ENCODE results near the gene TTC23. TPM values are rescaled to one million over a fixed set of nuclear protein-coding genes. Genes with fewer than 3 reads are reported as not detected.

TTC23 gene
- total RNA-seq, 2 donors from 2014 or later = 14.1 to 19.3 TPM

DNA sequence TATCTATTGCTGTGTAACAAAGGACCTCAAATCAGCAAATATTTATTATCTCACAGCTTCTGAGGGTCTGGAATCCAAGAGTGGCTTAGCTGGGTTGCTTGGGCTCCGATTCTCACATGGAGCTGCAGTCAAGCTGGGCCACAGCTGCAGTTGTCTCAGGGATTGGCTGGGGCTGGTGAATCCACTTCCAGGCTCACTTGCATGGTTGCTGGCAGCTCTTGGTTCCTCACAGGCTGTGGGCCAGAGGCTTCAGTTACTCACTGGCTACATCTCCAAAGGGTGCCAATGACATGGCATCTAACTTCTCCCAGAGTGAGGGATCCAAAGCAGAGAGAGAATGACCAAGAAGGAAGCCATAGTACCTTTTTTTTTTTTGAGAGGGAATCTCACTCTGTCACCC is 158.4 kb downstream of the TTC23 start:
- H3K4me1 ChIP-seq = no peaks in the 10 kb centered on the region
- H3K36me3 ChIP-seq = no peaks in the 10 kb centered on the region
- no peak overlapping the region for H3K9ac ChIP-seq (ENCODE audit: low read depth in 2 of 2, low read length in 2 of 2)
- no peaks in the 10 kb centered on the region for H3K27me3 ChIP-seq
- TF ChIP-seq, protein P1, sequence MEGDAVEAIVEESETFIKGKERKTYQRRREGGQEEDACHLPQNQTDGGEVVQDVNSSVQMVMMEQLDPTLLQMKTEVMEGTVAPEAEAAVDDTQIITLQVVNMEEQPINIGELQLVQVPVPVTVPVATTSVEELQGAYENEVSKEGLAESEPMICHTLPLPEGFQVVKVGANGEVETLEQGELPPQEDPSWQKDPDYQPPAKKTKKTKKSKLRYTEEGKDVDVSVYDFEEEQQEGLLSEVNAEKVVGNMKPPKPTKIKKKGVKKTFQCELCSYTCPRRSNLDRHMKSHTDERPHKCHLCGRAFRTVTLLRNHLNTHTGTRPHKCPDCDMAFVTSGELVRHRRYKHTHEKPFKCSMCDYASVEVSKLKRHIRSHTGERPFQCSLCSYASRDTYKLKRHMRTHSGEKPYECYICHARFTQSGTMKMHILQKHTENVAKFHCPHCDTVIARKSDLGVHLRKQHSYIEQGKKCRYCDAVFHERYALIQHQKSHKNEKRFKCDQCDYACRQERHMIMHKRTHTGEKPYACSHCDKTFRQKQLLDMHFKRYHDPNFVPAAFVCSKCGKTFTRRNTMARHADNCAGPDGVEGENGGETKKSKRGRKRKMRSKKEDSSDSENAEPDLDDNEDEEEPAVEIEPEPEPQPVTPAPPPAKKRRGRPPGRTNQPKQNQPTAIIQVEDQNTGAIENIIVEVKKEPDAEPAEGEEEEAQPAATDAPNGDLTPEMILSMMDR (IDR thresholded peaks at IDR 0.05) = no peak
- no peak overlapping the region for H3K4me3 ChIP-seq
- no peak overlapping the region for H3K27ac ChIP-seq
- DNase-seq = no peak
- intact Hi-C loops (cut with DNase I) = no loop called here
- no peaks in the 10 kb centered on the region for H3K9me3 ChIP-seq

DNA sequence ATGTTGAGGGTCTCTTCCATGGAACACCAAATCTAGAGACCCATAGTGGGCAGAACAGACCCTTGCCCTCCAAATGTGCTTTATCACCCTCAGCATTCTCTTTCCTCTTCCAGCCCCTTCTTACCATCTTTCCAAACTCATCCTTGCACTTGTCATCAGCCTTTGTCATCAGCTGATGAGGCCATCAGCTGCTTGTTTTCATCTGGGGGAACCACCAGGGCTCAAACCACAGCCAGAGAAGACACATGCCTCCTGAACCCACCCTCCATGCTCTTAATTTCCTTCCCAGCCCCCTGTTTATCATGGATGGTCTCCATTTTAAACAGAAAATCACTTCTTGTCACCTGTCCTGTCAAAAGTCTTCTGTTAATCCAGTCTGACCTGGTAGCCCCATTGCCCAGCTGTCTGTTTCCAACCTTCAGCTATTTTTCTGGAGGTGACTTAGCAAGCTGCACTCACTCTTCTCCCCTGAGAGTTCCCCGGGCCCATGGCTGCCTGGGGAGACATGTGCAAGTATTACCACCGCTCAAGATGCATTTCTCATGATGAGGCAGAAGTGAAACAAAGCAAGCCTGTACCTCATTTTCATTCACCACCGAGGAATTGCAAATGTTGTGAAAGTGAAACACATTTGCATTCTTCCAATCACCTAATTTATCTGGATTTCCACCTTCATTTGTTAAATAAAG is 159.2 kb downstream of the TTC23 start:
- Histone ChIP-seq H3K27ac (no peak overlapping the region), H3K4me3 (no peak overlapping the region), H3K9ac (ENCODE audit: low read depth in 2 of 2, low read length in 2 of 2) (no peak overlapping the region), H3K36me3 (no peaks in the 10 kb centered on the region), H3K9me3 (no peaks in the 10 kb centered on the region), H3K27me3 (no peaks in the 10 kb centered on the region), H3K4me1 (no peaks in the 10 kb centered on the region)
- TF ChIP-seq, protein P1 (IDR thresholded peaks at IDR 0.05) = no peak
- intact Hi-C loops (cut with DNase I) = no loop called here
- no peak for DNase-seq

DNA sequence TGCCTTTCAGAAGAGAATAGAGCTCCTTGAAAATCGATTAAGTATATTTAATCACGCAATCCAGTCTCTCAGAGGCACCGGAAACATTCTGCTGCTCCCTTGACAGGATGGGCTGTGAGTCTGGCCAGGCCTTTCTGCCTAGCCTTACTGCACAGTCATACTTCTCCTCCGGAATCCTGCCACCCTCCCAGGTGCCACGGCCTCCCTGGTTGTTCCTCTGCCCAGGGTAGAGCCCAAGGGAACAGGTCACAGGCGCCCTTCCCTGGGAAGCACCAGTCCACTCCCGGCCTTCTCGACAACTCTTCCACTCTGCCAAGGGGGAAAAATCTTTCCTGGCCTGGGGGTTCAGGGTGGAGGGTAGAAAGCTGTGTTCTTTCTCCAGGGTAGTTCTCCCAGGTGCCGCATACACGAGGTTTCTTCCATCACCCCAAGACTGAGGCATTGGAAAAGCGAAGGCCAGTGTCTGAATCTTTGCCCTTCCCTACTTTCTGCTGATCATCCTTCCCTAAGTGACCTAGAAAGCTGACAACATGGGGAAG is 161.9 kb downstream of the TTC23 start:
- TF ChIP-seq, protein P1 (IDR thresholded peaks at IDR 0.05) = no peak
- Histone ChIP-seq H3K4me3 (no peak overlapping the region), H3K9ac (ENCODE audit: low read depth in 2 of 2, low read length in 2 of 2) (no peak overlapping the region), H3K36me3 (no peaks in the 10 kb centered on the region), H3K9me3 (no peaks in the 10 kb centered on the region), H3K4me1 (no peaks in the 10 kb centered on the region), H3K27ac (no peak overlapping the region), H3K27me3 (no peaks in the 10 kb centered on the region)
- intact Hi-C loops (cut with DNase I) = no loop called here
- DNase-seq = no peak

DNA sequence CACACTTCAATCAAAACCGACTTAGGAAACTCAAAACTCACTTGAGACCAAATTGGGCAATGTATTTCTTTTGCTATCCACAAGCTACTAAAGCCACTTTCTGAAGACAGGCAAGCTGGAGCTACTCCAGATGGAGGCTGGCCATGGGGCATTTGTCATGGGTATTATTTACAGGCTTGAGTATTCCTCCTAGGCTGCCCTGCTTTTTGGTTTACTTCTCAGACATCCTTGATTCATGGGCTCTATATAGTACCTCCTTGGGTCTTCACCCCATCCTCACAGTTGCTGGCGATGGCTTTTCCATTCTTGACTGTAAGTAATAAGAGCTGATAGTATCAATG is 163.1 kb downstream of the TTC23 start:
- DNase-seq = no peak
- H3K27me3 ChIP-seq = no peaks in the 10 kb centered on the region
- intact Hi-C loops (cut with DNase I) = no loop called here
- H3K9me3 ChIP-seq = no peaks in the 10 kb centered on the region
- H3K27ac ChIP-seq = no peak overlapping the region
- no peak overlapping the region for H3K9ac ChIP-seq (ENCODE audit: low read depth in 2 of 2, low read length in 2 of 2)
- H3K4me3 ChIP-seq = no peak overlapping the region
- H3K36me3 ChIP-seq = no peaks in the 10 kb centered on the region
- no peaks in the 10 kb centered on the region for H3K4me1 ChIP-seq
- TF ChIP-seq, protein P1 (IDR thresholded peaks at IDR 0.05) = no peak

Other genes starting within 250 kb of the TTC23 start
- gene PGPEP1L, start 241.8 kb downstream of the TTC23 start, total RNA-seq = not detected
- 100 to 1,000 TPM in 1 of 2 donors, 1 to 10 TPM in 1; 3.3 to 108 TPM for gene SYNM, start 144.5 kb downstream of the TTC23 start, total RNA-seq
- gene LRRC28, start 1.9 kb upstream of the TTC23 start, total RNA-seq = 10 to 100 TPM; 27.2 to 28.4 TPM

Measured in colonic mucosa (tissue), 4 donors.